ENCODE data around the gene CCT7.

- TF ChIP-seq FOXM1 (IDR thresholded peaks at IDR 0.05; ENCODE audit: borderline replicate concordance, low read depth) (no peak), TEAD4 (IDR thresholded peaks at IDR 0.05) (no peak), YY1 (IDR thresholded peaks at IDR 0.05; ENCODE audit: low read depth) (no peak), MAX (IDR thresholded peaks at IDR 0.05) (no peak), TCF12 (IDR thresholded peaks at IDR 0.05; ENCODE audit: low read depth) (no peak), REST (IDR thresholded peaks at IDR 0.05; ENCODE audit: low read depth) (no peak)
Observed at GRCh38 chr2:73246850-73247249, 12.7 kb downstream of the CCT7 start.

All from Ishikawa (cell line).